ENCODE measurements around the gene DENND1A. TPM values are rescaled to one million over a fixed set of nuclear protein-coding genes. Genes with fewer than 3 reads are reported as not detected.

The DENND1A gene
- total and polyA plus RNA-seq, 2 experiments from 2014 or later, result 13.1 to 28.7 TPM

DNA sequence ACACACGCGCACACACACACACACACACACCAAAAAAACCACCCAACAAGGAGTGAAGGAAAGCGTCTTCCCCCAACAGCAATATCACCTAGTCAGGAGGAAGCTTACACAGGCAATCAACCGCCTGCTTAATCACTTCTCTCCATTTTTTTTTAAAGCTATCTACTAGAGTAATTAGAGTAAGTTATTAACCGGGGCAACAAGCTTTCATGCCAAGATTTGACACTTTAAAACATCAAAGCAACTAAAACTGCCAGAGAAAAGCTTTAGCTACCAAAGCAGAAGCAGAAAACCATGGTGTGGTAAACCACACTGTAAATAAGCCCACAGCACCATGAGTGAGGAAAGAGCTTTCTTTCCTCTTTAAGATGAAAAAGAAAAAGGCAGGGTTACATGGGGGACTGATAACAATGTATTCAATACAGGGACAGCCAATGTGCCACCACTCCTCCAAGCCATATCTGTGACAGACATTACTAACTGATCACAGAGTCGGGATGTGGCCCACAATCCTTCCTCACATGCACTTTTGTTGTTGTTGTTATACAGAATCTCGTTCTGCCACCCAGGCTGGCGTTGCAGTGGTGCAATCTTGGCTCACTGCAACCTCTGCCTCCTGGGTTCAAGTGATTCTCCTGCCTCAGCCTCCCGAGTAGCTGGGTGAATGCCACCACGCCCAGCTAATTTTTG, 291.8 kb downstream of the DENND1A start:
- Histone ChIP-seq H3K79me2 (replicated peaks; ENCODE audit: insufficient read depth) (no peaks in the 10 kb centered on the region), H3K27me3 (ENCODE audit: insufficient read depth) (no peaks in the 10 kb centered on the region), H3K27ac (ENCODE audit: low read depth) (no peak overlapping the region), H3K9me2 (ENCODE audit: insufficient read depth) (no peaks in the 10 kb centered on the region), H3K4me2 (no peak overlapping the region), H3K4me3 (no peak overlapping the region), H3K36me3 (ENCODE audit: insufficient read depth) (no peaks in the 10 kb centered on the region), H3K4me1 (ENCODE audit: insufficient read depth) (no peaks in the 10 kb centered on the region), H4K20me1 (replicated peaks; ENCODE audit: insufficient read depth) (peaks cover 9% of the 10 kb centered on the region; the same call in 1 of the 2 replicates), H3F3A (replicated peaks; ENCODE audit: low read depth) (no peaks in the 10 kb centered on the region), H2AFZ (no peak overlapping the region)
- TF ChIP-seq, protein P1, sequence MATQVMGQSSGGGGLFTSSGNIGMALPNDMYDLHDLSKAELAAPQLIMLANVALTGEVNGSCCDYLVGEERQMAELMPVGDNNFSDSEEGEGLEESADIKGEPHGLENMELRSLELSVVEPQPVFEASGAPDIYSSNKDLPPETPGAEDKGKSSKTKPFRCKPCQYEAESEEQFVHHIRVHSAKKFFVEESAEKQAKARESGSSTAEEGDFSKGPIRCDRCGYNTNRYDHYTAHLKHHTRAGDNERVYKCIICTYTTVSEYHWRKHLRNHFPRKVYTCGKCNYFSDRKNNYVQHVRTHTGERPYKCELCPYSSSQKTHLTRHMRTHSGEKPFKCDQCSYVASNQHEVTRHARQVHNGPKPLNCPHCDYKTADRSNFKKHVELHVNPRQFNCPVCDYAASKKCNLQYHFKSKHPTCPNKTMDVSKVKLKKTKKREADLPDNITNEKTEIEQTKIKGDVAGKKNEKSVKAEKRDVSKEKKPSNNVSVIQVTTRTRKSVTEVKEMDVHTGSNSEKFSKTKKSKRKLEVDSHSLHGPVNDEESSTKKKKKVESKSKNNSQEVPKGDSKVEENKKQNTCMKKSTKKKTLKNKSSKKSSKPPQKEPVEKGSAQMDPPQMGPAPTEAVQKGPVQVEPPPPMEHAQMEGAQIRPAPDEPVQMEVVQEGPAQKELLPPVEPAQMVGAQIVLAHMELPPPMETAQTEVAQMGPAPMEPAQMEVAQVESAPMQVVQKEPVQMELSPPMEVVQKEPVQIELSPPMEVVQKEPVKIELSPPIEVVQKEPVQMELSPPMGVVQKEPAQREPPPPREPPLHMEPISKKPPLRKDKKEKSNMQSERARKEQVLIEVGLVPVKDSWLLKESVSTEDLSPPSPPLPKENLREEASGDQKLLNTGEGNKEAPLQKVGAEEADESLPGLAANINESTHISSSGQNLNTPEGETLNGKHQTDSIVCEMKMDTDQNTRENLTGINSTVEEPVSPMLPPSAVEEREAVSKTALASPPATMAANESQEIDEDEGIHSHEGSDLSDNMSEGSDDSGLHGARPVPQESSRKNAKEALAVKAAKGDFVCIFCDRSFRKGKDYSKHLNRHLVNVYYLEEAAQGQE (IDR thresholded peaks at IDR 0.05; ENCODE audit: unreplicated experiment), result no peak
- TF ChIP-seq JUNB (IDR thresholded peaks at IDR 0.05; ENCODE audit: unreplicated experiment), result no peak
- TF ChIP-seq, protein P2, sequence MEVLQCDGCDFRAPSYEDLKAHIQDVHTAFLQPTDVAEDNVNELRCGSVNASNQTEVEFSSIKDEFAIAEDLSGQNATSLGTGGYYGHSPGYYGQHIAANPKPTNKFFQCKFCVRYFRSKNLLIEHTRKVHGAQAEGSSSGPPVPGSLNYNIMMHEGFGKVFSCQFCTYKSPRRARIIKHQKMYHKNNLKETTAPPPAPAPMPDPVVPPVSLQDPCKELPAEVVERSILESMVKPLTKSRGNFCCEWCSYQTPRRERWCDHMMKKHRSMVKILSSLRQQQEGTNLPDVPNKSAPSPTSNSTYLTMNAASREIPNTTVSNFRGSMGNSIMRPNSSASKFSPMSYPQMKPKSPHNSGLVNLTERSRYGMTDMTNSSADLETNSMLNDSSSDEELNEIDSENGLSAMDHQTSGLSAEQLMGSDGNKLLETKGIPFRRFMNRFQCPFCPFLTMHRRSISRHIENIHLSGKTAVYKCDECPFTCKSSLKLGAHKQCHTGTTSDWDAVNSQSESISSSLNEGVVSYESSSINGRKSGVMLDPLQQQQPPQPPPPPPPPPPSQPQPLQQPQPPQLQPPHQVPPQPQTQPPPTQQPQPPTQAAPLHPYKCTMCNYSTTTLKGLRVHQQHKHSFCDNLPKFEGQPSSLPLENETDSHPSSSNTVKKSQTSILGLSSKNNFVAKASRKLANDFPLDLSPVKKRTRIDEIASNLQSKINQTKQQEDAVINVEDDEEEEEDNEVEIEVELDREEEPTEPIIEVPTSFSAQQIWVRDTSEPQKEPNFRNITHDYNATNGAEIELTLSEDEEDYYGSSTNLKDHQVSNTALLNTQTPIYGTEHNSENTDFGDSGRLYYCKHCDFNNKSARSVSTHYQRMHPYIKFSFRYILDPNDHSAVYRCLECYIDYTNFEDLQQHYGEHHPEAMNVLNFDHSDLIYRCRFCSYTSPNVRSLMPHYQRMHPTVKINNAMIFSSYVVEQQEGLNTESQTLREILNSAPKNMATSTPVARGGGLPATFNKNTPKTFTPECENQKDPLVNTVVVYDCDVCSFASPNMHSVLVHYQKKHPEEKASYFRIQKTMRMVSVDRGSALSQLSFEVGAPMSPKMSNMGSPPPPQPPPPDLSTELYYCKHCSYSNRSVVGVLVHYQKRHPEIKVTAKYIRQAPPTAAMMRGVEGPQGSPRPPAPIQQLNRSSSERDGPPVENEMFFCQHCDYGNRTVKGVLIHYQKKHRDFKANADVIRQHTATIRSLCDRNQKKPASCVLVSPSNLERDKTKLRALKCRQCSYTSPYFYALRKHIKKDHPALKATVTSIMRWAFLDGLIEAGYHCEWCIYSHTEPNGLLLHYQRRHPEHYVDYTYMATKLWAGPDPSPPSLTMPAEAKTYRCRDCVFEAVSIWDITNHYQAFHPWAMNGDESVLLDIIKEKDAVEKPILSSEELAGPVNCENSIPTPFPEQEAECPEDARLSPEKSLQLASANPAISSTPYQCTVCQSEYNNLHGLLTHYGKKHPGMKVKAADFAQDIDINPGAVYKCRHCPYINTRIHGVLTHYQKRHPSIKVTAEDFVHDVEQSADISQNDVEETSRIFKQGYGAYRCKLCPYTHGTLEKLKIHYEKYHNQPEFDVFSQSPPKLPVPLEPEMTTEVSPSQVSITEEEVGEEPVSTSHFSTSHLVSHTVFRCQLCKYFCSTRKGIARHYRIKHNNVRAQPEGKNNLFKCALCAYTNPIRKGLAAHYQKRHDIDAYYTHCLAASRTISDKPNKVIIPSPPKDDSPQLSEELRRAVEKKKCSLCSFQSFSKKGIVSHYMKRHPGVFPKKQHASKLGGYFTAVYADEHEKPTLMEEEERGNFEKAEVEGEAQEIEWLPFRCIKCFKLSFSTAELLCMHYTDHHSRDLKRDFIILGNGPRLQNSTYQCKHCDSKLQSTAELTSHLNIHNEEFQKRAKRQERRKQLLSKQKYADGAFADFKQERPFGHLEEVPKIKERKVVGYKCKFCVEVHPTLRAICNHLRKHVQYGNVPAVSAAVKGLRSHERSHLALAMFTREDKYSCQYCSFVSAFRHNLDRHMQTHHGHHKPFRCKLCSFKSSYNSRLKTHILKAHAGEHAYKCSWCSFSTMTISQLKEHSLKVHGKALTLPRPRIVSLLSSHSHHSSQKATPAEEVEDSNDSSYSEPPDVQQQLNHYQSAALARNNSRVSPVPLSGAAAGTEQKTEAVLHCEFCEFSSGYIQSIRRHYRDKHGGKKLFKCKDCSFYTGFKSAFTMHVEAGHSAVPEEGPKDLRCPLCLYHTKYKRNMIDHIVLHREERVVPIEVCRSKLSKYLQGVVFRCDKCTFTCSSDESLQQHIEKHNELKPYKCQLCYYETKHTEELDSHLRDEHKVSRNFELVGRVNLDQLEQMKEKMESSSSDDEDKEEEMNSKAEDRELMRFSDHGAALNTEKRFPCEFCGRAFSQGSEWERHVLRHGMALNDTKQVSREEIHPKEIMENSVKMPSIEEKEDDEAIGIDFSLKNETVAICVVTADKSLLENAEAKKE (CRISPR knock-in tag; IDR thresholded peaks at IDR 0.05), result no peak
- no peak for TF ChIP-seq STAT1 (IDR thresholded peaks at IDR 0.05; ENCODE audit: unreplicated experiment)
- TF ChIP-seq, protein P3, sequence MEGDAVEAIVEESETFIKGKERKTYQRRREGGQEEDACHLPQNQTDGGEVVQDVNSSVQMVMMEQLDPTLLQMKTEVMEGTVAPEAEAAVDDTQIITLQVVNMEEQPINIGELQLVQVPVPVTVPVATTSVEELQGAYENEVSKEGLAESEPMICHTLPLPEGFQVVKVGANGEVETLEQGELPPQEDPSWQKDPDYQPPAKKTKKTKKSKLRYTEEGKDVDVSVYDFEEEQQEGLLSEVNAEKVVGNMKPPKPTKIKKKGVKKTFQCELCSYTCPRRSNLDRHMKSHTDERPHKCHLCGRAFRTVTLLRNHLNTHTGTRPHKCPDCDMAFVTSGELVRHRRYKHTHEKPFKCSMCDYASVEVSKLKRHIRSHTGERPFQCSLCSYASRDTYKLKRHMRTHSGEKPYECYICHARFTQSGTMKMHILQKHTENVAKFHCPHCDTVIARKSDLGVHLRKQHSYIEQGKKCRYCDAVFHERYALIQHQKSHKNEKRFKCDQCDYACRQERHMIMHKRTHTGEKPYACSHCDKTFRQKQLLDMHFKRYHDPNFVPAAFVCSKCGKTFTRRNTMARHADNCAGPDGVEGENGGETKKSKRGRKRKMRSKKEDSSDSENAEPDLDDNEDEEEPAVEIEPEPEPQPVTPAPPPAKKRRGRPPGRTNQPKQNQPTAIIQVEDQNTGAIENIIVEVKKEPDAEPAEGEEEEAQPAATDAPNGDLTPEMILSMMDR (conservative IDR thresholded peaks at IDR 0.05; ENCODE audit: low read depth in 2 of 2), result no peak
- ATAC-seq, result no peak
- peaks cover 11% of the 10 kb centered on the region; the same call in 2 of the 3 replicates for H3K4me1 Mint-ChIP-seq
- H3K36me3 Mint-ChIP-seq (ENCODE audit: low read depth), result no peaks in the 10 kb centered on the region; the same call in 2 of the 3 replicates
- no peaks in the 10 kb centered on the region for H3K9me3 Mint-ChIP-seq
- no peaks in the 10 kb centered on the region for H3K27me3 Mint-ChIP-seq (ENCODE audit: insufficient read depth, low read depth, poor library complexity)
- no peak overlapping the region; the same call in 1 of the 2 replicates for H3K27ac Mint-ChIP-seq
- H3K4me3 Mint-ChIP-seq, result no peak overlapping the region
- DNase-seq (ENCODE audit: low spot score), result no peak
